GM21576 (cell line): ENCODE data around the gene AMBP.
"Not testable (repeated sequence)": the region's sequence is repeated elsewhere in the genome, so short reads cannot be mapped to it uniquely, and the experiment has no call there.

ENCODE experiments used
- ATAC-seq: cut with Tn5 transposase; IDR thresholded peaks from one replicate; pipeline ENCODE4 v1.9.1; 2021; ENCODE audit warnings: mild to moderate bottlenecking, moderate library complexity; ENCODE audit not compliant: unreplicated experiment

The AMBP gene

GRCh38 chr9:114053246-114054005 lies 24.7 kb downstream of the AMBP start:
- no peak for ATAC-seq

- no peak for ATAC-seq
Observed at GRCh38 chr9:114051706-114052105, 26.4 kb downstream of the AMBP start.

- no peak for ATAC-seq
Observed at GRCh38 chr9:114051281-114051680, 26.8 kb downstream of the AMBP start.

GRCh38 chr9:114050646-114051045 lies 27.5 kb downstream of the AMBP start:
- no peak for ATAC-seq

- no peak for ATAC-seq
Observed at GRCh38 chr9:114050226-114050568, 27.9 kb downstream of the AMBP start.

- no peak for ATAC-seq
Observed at GRCh38 chr9:114049441-114050225, 28.5 kb downstream of the AMBP start.

GRCh38 chr9:114048533-114049415 lies 29.3 kb downstream of the AMBP start:
- no peak for ATAC-seq

- ATAC-seq = no peak
Observed at GRCh38 chr9:114047717-114048116, 30.4 kb downstream of the AMBP start.

GRCh38 chr9:114046875-114047274 lies 31.2 kb downstream of the AMBP start:
- no peak for ATAC-seq

GRCh38 chr9:114046237-114046755 lies 31.8 kb downstream of the AMBP start:
- no peak for ATAC-seq

- ATAC-seq = not testable (repeated sequence)
Observed at GRCh38 chr9:114043660-114044059, 34.4 kb downstream of the AMBP start.

- ATAC-seq = no peak
Observed at GRCh38 chr9:114039484-114039883, 38.6 kb downstream of the AMBP start.

- no peak for ATAC-seq
Observed at GRCh38 chr9:114038724-114039313, 39.3 kb downstream of the AMBP start.

GRCh38 chr9:114037961-114038723 lies 40.0 kb downstream of the AMBP start:
- ATAC-seq = no peak

GRCh38 chr9:114037249-114037648 lies 40.9 kb downstream of the AMBP start:
- no peak for ATAC-seq

GRCh38 chr9:114035845-114036801 lies 42.0 kb downstream of the AMBP start:
- ATAC-seq = no peak

- no peak for ATAC-seq
Observed at GRCh38 chr9:114035221-114035844, 42.8 kb downstream of the AMBP start.

- no peak for ATAC-seq
Observed at GRCh38 chr9:114034661-114035062, 43.4 kb downstream of the AMBP start.
